Measurements from ENCODE around the gene HRK. TPM values are rescaled to one million over a fixed set of nuclear protein-coding genes. Genes with fewer than 3 reads are reported as not detected.

HRK gene
- total and polyA plus RNA-seq, 10 of the 15 experiments (the other 5 are each of a cell fraction or from before 2014, with no cell fraction given) = not detected

DNA sequence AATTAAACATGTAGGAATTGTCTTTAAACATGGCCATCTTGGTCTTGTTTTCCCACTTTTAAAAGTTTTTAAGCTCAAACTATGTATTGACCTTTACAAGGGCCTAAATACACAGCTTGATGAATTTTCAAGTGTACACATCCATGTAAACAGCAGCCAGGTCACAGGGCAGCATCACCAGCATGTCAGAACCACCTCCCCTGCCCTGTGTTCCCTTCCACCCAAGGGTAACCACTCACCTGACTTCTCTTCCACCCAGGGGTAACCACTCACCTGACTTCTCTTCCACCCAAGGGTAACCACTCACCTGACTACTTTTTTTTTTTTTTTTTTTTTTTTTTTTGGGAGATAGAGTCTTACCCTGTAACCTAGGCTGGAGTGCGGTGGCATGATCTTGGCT, 34.1 kb upstream of the HRK start:
- POLR2A ChIA-PET = no interaction called here
- Histone ChIP-seq H3K27me3 (replicated peaks in 1 of 2; ENCODE audit: control insufficient read depth in 2 of 2, insufficient read depth in 2 of 2, low read length in 1 of 2) (0 out of 4 replicates have a peak, but pooled peaks cover 0 to 3% of the 10 kb centered on the region in 2 experiments), H4K20me1 (ENCODE audit: control insufficient read depth, insufficient read depth) (peaks cover 3% of the 10 kb centered on the region; the same call in 1 of the 2 replicates), H3K79me2 (ENCODE audit: control insufficient read depth, insufficient read depth, low read length) (peaks cover 1% of the 10 kb centered on the region), H3K4me3 (no peak overlapping the region), H3K27ac (ENCODE audit: control insufficient read depth, insufficient read depth) (no peak overlapping the region), H3K9me3 (replicated peaks; ENCODE audit: control insufficient read depth, insufficient read depth, low read length) (no peaks in the 10 kb centered on the region; the same call in 2 of the 3 replicates), H2AFZ (ENCODE audit: control insufficient read depth, low read depth, low read length) (no peak overlapping the region), H3K4me1 (ENCODE audit: control insufficient read depth, insufficient read depth, low read length) (no peaks in the 10 kb centered on the region; the same call in 1 of the 2 replicates), H3K4me2 (ENCODE audit: control insufficient read depth, insufficient read depth) (no peak overlapping the region), H3K36me3 (ENCODE audit: control insufficient read depth in 2 of 2, insufficient read depth in 2 of 2, low read length in 1 of 2) (no peaks in the 10 kb centered on the region), H3K9ac (ENCODE audit: control insufficient read depth, insufficient read depth, low read length) (no peak overlapping the region)
- no peak for DNase-seq (ENCODE audit: low read depth, low spot score)
- ATAC-seq = no peak
- in situ Hi-C loops (cut with MboI) = no loop called here
- RAD21 ChIA-PET (ENCODE audit: unreplicated experiment) = no interaction called here
- CTCF ChIA-PET = no interaction called here
- BruUV-seq (replicated peaks) = no TSS peak
- SMC1A ChIA-PET (ENCODE audit: uncharacterized antibody, unreplicated experiment) = interaction anchor here (1.1 kb wide), 1 partner anchor 212 kb away, joined by 3 read pairs; no protein-coding TSS in a partner anchor
- no peak for TF ChIP-seq RAD51 (IDR thresholded peaks at IDR 0.05)
- intact Hi-C loops (cut with micrococcal nuclease; ENCODE audit: unreplicated experiment) = no loop called here
- FAIRE-seq = no peak
- WGBS (ENCODE audit: insufficient coverage, insufficient replicate concordance, low lambda C conversion rate, missing lambda C conversion rate) = no CpG with 5 or more reads among the region's 1 CpG

DNA sequence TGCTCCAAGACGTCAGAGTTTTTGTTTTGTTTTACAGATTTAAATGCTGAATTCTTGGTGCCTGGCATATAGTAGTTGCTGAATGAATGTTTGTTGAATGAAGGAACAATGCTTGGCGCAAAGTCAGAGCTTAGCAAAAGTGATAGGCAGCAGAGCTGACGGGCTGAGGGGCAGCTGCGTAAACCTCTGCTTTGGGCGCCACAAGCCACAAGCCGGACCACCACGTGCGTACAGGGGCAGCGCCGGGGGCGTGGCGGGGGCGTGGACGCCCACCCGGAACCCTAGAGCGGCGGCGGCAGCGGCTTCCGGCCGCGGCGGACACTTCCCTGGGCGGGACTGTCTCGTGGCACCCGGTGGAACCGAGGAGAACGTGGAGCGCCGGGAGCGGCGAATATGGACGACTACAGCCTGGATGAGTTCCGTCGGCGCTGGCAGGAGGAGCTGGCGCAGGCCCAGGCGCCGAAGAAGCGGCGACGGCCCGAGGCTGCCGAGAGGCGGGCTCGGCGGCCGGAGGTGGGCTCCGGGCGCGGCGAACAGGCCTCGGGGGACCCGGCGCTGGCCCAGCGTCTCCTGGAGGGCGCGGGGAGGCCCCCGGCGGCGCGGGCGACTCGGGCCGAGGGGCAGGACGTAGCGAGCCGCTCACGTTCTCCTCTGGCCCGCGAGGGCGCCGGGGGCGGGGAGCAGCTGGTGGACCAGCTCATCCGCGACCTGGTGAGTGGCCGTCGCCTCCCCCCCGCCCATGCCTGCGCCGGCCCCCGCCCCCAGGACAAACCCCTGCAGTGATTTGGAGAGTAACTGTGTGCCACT, 29.6 kb upstream of the HRK start, which contains the start of gene FBXW8:
TSS of gene FBXW8 (plus strand) at position 306 of the 807 bp plus-strand sequence. CDS start at position 394, 88 bp downstream.
- Histone ChIP-seq H3K79me2 (ENCODE audit: control insufficient read depth, insufficient read depth, low read length) (peaks cover 1% of the 10 kb centered on the region), H4K20me1 (ENCODE audit: control insufficient read depth, insufficient read depth) (no peaks in the 10 kb centered on the region), H3K27me3 (replicated peaks in 1 of 2; ENCODE audit: control insufficient read depth in 2 of 2, insufficient read depth in 2 of 2, low read length in 1 of 2) (no peaks in the 10 kb centered on the region), H3K9ac (ENCODE audit: control insufficient read depth, insufficient read depth, low read length) (peak within 1 kb of the TSS; percentile 69; the same call in 1 of the 2 replicates), H3K9me3 (replicated peaks; ENCODE audit: control insufficient read depth, insufficient read depth, low read length) (no peaks in the 10 kb centered on the region), H3K27ac (ENCODE audit: control insufficient read depth, insufficient read depth) (no peak within 1 kb of the TSS; the same call in 1 of the 2 replicates), H3K4me3 (peak within 1 kb of the TSS; percentile 71), H2AFZ (ENCODE audit: control insufficient read depth, low read depth, low read length) (peak within 1 kb of the TSS; percentile 82), H3K4me1 (ENCODE audit: control insufficient read depth, insufficient read depth, low read length) (no peaks in the 10 kb centered on the region; the same call in 1 of the 2 replicates), H3K4me2 (ENCODE audit: control insufficient read depth, insufficient read depth) (peak within 1 kb of the TSS; percentile 86), H3K36me3 (ENCODE audit: control insufficient read depth in 2 of 2, insufficient read depth in 2 of 2, low read length in 1 of 2) (no peaks in the 10 kb centered on the region)
- in situ Hi-C loops (cut with MboI) (no loop called here), intact Hi-C loops (cut with micrococcal nuclease; ENCODE audit: unreplicated experiment) (loop anchor here (5.0 kb wide), 1 partner anchor 94 kb away; no protein-coding TSS in a partner anchor)
- SMC1A ChIA-PET (ENCODE audit: uncharacterized antibody, unreplicated experiment) = no interaction called here
- BruUV-seq (replicated peaks) = no TSS peak
- FAIRE-seq (peak; percentile 62), DNase-seq (ENCODE audit: low read depth, low spot score) (no peak), ATAC-seq (peak; percentile 98)
- RAD21 ChIA-PET (ENCODE audit: unreplicated experiment) = no interaction called here
- CTCF ChIA-PET = no interaction called here
- POLR2A ChIA-PET = interaction anchor here (0.5 to 1.2 kb wide), 2 partner anchors 13 to 15 kb away, joined by 3 to 6 read pairs; no protein-coding TSS in a partner anchor
- under 1% methylated on average over 69 of the region's 82 CpGs for WGBS (ENCODE audit: insufficient coverage, insufficient replicate concordance, low lambda C conversion rate, missing lambda C conversion rate)
- TF ChIP-seq ZNF207 (IDR thresholded peaks at IDR 0.05; ENCODE audit: borderline replicate concordance) = peak; percentile 22; the same call in 1 of the 2 replicates
- no peak for TF ChIP-seq ESRRA (IDR thresholded peaks at IDR 0.05; ENCODE audit: low read length)
- TF ChIP-seq EED (IDR thresholded peaks at IDR 0.05; ENCODE audit: low read depth) = peak; percentile 56
- TF ChIP-seq MYC (IDR thresholded peaks at IDR 0.05; ENCODE audit: insufficient read depth, insufficient read length, insufficient replicate concordance, low read length, severe bottlenecking) = peak; percentile 62
- peak; percentile 62; the same call in 1 of the 2 replicates for TF ChIP-seq ZNF24 (IDR thresholded peaks at IDR 0.05)
- no peak for TF ChIP-seq SUZ12 (IDR thresholded peaks at IDR 0.05; ENCODE audit: unreplicated experiment)
- peak; percentile 84 for TF ChIP-seq POLR2A (IDR thresholded peaks at IDR 0.05; ENCODE audit: low read depth, low read length)
- TF ChIP-seq NFIC (IDR thresholded peaks at IDR 0.05; ENCODE audit: low read depth, low read length) = no peak
- TF ChIP-seq, protein P1, sequence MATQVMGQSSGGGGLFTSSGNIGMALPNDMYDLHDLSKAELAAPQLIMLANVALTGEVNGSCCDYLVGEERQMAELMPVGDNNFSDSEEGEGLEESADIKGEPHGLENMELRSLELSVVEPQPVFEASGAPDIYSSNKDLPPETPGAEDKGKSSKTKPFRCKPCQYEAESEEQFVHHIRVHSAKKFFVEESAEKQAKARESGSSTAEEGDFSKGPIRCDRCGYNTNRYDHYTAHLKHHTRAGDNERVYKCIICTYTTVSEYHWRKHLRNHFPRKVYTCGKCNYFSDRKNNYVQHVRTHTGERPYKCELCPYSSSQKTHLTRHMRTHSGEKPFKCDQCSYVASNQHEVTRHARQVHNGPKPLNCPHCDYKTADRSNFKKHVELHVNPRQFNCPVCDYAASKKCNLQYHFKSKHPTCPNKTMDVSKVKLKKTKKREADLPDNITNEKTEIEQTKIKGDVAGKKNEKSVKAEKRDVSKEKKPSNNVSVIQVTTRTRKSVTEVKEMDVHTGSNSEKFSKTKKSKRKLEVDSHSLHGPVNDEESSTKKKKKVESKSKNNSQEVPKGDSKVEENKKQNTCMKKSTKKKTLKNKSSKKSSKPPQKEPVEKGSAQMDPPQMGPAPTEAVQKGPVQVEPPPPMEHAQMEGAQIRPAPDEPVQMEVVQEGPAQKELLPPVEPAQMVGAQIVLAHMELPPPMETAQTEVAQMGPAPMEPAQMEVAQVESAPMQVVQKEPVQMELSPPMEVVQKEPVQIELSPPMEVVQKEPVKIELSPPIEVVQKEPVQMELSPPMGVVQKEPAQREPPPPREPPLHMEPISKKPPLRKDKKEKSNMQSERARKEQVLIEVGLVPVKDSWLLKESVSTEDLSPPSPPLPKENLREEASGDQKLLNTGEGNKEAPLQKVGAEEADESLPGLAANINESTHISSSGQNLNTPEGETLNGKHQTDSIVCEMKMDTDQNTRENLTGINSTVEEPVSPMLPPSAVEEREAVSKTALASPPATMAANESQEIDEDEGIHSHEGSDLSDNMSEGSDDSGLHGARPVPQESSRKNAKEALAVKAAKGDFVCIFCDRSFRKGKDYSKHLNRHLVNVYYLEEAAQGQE (IDR thresholded peaks at IDR 0.05; ENCODE audit: low read depth, low read length) = no peak
- 0 out of 2 replicates have a peak, but pooled peaks have one; percentile 15 for TF ChIP-seq SREBF2 (IDR thresholded peaks at IDR 0.05; ENCODE audit: low read length)
- TF ChIP-seq DPF2 (IDR thresholded peaks at IDR 0.05) = peak; percentile 83

All from GM12878 (cell line).